Activated CD4-positive, alpha-beta T cell treated with anti-CD3 and anti-CD28 coated beads for 48 hours (primary cell): ENCODE results near the gene TAGLN.

Source experiments
- DNase-seq: peaks from one replicate; pipeline ENCODE4 v3.0.0-alpha.2; 2020

Gene TAGLN

DNA sequence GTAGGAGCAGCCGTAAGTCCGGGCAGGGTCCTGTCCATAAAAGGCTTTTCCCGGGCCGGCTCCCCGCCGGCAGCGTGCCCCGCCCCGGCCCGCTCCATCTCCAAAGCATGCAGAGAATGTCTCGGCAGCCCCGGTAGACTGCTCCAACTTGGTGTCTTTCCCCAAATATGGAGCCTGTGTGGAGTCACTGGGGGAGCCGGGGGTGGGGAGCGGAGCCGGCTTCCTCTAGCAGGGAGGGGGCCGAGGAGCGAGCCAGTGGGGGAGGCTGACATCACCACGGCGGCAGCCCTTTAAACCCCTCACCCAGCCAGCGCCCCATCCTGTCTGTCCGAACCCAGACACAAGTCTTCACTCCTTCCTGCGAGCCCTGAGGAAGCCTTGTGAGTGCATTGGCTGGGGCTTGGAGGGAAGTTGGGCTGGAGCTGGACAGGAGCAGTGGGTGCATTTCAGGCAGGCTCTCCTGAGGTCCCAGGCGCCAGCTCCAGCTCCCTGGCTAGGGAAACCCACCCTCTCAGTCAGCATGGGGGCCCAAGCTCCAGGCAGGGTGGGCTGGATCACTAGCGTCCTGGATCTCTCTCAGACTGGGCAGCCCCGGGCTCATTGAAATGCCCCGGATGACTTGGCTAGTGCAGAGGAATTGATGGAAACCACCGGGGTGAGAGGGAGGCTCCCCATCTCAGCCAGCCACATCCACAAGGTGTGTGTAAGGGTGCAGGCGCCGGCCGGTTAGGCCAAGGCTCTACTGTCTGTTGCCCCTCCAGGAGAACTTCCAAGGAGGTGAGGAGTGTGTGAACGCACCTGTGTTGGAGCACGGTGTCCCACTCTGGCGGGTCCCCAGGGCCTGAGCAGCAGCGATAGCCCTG, at the start of gene TAGLN:
TAGLN (plus strand) TSS at position 318 of the 863 bp plus-strand sequence. CDS start 3,644 bp downstream, outside the sequence.
- no peak for DNase-seq

DNA sequence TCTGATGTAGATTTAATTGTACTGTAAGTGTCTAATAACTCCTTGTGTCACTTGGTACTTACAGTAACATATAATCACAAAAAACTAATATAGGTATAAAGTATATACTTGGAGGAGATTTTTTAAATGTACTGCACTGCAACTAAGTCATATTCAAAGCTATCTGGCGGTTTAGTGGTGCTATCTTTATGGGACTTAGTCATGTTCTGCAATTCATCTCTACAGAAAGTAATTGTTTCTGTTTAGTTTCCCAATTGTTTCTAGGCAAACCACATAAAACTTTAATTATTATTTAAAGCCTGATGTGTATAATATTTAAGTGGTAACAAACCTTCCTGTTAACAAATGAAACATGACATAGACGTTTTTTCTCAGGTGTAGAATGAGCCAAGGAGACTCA, 47.1 kb upstream of the TAGLN start:
- no peak for DNase-seq

DNA sequence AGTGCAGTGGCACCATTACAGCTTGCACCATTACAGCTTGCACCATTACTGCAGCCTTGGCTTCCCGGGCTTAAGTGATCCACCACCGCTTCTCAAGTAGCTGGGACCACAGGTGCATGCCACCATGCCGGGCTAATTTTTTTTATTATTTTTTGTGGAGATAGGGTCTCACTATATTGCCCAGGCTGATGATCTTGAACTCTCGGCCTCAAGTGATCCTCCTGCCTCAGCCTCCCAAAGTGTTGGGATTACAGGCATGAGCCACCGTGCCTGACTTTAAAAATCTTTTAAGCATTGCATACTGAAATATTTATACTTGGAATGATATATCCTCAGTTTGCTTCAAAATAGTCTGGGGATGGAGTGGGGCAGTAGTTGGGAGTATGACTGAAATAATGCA, 44.7 kb upstream of the TAGLN start:
- DNase-seq: no peak

DNA sequence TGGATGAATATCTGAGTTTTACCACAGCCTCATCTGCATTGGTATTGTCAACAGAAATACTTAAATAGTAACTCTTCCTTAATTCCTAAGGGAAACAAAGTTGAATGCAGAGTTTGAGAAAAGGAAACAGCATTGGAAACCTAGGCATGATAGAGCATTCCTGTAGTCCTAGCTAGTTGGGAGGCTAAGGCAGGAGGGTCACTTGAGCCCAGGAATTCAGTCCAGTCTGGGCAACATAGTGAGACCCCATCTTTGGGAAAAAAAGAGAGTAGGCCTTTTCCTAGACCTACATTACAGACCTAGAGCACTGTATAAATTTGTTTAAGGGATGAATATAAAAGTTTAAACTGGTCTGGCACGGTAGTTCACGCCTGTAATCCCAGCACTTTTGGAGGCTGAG, 41.7 kb upstream of the TAGLN start:
- DNase-seq: no peak

DNA sequence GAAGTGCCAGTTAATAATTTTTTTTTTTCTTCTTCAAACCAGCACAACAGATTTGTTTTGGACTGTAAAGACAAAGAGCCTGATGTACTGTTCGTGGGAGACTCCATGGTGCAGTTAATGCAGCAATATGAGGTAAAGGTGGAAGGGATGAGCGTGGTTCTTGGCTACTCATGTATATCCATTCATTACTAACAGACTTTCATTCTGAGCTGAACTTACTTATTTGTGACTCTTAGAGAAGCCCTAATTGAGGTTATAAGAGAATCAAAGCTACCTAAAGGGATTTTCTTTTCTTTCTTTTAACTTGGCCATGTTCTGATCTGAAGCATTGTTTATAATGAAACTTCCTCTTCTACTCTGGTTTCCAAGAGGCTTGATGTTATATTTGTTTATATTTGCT, 39.3 kb upstream of the TAGLN start:
- DNase-seq: no peak

DNA sequence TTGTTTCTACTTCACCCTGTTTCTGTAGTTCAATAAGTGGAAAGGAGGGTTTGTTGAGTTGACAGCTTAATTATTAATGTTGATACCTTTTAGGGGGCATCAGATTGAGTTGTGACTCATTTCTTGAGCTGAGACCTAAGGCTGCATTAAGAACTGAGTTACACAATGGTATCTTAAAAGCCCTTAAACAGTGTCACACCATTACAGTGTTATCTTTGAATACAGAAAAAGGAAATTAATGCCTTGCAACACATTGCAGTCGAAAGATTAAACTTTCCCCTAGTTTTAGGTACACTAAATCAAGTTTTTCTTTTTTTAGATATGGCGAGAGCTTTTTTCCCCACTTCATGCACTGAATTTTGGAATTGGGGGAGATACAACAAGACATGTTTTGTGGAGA, 38.3 kb upstream of the TAGLN start:
- DNase-seq: no peak

DNA sequence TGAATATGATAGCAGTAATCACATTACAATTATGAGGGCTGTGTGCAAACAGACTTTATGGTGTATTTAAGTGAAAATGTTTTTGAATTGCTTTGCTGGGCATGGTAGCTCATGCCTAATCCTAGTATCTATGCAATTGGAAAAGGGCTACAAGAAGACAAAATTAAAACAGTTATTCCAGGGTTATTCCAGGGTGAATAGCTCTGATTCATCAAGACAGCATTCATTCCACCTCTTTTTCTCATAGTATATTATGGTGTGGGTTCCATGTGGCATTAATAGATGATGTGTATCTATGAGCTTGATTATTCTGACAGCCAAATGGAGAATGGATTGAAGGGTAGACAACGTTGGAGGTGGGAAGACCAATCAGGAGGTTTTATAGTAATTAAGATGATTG, 32.7 kb upstream of the TAGLN start:
- no peak for DNase-seq

DNA sequence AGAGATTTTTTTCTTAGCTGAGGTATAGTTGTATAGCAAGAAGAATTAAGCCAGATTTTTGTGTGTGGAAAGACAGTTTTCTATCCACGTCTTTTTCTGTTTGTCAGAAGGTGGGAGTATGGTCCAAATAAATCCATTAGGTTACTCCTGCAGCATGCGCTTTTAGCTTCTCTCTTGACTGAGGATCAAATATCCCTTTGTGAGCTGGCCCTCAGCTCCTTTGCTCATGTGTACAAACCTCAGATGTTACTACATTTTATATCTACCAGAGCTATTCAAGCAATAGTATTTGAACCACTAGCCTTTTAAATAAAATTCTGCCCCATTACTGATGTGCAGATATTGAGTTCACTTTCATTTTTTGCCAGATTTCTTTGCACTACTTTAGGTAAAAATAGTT, 29.4 kb upstream of the TAGLN start:
- no peak for DNase-seq

DNA sequence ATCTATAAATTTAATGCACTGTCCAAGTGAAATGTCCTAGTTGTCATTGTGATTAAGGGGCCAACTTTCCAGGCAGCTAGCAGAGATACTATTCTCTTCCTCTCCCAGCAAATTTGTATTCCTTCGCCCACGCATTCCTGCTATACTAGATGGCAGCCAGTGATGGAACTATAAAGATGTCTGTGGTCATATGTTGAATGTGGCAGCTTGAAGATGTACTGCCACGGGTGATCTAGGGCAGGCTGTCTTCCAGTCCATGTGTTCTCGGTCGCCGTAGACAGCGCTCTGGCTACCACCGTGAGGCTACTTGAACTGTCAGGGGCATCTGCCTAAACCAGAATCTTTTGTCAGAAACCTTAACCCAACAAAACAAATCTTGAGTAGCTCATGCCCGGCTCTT, 29.0 kb upstream of the TAGLN start:
- DNase-seq: no peak

DNA sequence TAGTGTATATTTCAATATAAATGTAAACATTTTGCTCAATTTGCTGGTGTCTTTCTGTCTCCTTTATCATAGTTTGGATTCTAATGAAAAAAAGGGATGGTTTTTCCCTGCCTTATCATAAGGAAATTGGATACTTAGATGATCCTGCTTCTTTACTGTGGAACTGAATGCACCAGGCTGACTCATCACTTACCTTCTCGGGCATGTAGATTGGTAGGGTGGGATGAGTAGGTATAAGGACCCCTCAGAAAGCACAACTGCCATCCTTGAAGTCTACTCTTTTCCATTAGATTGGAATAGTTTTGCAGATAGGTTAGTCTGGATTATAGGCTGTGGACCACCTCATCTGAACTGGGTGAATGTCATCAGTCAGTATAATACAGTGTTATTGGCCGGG, 28.2 kb upstream of the TAGLN start:
- no peak for DNase-seq

DNA sequence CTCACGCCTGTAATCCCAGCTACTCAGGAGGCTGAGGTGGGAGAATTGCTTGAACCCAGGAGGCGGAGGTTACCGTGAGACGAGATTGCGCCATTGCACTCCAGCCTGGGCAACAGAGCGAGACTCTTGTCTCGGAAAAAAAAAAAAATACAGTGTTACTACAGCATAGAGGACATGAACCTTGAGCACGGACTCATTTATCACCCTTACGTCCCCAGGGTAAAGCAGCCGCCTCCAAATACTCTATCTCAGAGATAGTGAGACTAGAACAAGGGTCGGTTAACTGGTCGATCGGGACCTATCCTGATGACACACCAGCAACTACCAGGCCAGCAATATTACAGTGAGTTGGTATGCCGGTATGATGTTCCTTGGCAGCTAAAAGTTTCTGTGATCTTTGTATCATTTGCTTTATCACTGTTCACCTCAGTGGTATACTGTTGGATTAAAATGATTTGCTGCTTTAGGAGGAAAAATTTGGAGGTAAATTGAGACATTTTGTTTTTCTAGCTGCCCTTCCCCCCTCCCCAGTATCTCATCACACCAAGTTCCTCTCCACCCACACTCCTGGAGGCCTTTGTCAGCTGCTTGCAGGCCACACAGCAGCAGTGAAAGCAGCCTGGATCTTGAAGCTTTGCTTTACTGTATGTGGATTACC, 27.6 kb upstream of the TAGLN start:
- DNase-seq: no peak

DNA sequence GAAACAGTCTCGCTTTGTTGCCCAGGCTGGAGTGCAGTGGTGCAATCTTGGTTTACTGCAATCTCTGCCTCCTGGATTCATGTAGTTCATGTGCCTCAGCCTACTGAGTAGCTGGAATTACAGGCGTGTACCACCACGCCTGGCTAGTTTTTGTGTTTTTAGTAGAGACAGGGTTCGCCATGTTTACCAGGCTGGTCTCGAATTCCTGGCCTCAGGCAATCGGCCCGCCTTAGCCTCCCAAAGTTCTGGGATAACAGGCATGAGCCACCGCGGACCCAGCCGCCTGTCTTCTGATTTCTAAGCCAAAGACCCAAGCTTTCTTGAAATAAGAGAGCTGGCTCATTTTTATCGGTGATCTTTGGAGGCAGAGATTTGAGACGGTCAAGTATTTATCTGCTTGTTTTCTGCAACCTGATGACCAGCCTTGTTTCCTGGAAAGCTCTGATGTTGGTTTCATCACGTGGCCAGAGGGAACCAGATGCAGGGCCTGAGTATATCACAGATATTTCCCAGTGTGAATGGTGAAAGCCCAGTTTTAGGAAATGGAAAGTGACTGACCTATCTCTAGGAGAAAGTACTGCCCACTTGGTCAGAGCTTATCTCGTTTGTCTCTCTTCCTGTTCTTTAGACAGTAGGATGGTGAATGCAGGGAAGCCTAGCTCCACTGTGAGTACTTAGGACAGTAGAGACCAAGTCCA, 26.3 kb upstream of the TAGLN start:
- no peak for DNase-seq

DNA sequence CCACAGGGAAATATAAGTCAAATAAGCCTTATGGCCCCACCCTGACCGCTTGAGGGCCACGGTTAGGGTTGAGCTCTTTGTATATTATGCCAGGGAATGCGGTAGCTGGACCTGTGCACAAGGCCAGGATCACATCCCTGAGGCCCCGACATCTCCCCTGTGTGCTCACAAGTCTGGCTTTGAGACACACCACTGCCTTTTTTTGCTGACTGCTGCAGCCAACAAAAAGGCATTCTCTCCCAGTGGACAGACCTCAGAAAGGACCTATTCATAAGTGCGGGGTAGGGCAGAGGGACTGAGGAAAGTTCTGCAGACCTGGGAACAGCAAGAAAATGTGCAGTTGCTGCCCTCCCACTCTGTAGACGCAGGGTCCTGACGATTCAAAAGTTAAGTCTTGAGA, 24.1 kb upstream of the TAGLN start:
- no peak for DNase-seq

DNA sequence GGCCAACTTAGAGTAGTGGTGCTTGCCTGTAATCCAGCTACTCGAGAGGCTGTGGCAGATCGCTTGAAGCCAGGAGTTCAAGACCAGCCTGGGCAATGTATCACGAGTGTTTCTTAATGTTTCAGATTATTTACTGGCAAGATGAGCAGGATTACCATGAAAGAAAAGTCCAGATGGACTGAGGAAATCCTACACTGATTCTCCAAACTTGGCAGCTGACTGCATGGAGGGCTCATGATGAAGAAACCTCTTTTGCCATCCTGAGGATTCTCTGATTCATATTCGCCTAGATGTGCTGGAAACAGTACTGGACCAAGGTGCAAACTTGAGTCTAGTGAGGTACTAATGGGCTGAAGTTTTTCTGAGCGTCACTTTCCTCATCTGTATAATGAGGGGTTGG, 23.4 kb upstream of the TAGLN start:
- no peak for DNase-seq

DNA sequence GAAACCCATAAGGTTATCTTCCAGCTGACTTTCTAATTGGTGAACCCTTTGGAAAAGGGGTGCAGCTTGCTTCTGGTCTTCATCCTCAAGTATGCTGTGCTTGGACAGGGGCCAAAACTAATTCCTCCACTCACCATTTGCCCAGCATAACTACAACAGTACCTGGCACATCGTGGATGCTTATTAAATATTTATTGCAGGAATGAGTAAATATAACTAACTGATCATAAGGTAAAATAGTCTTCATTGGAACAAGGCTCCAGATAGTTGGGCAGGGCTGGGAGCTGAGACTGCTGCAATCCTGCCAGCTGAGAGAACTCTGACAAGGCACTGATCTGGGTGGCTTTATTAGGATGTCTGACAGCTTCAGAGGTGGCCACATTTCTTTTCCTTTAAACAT, 23.0 kb upstream of the TAGLN start:
- DNase-seq: no peak

DNA sequence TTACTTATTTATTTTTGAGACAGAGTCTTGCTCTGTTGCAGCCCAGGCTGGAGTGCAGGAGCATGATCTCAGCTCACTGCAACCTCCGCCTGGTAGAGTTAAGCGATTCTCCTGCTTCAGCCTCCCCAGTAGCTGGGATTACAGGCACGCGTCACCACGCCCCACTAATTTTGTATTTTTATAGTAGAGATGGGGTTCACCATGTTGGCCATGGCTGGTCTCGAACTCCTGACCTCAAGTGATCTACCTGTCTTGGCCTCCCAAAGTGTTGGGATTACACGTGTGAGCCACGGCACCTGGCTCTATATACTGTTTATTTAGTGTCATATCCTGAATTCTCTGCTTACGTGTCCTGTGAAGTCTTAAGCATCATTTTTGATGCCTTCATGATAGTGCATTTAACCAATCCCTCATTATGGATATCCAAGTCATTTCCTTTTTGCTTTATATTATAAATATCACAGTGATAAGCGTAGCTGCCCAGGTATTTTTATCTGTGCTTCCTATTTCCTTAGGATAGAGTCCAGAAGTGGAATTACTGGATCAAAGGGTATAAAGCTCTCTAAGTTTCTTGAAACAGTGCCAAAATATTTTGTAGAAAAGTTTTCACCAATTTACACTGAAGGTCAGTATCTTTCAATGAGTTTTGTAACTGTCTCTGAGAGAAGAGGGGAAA, 21.5 kb upstream of the TAGLN start:
- no peak for DNase-seq

DNA sequence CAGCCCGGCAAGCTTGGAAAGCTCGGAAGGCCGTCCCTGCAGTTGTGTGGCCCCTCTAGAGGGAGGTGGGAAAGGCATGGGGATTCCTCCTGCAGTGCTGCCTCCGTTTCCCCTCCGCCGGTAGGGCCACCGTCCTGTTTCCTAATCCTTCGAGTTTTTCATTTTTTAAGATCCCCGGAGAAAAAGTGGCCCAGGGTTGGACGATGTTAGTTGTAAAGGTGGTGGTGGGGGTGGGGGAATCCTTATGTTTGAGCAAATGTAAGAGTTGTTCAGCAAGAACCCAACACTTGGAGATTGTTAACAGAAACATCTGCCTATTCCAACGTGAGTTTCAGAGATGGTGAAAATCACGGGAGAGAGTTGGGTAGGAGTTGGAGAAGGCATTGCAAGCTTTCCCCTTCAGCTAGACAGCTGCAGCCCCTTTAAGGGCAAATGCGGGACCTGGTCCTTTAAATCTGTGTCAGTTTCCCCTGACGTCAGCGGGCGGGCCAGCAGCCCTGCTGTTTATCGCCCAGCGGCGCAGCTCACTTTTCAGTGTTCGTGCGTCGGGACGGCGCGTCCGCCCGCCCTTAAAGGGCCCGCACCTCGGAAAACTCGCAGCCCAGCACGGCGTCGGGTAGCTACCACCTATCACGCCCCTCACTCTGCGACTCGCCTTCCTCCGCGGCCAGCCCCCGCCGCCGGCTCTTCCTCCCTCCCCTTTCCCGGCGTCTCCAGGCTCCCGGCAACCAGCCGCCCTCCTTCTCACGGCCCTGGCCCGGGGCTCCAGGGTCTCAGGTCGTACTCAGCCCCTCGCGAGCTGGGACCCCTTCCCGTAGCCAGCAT, 20.7 kb upstream of the TAGLN start, which contains the start of gene SIDT2:
SIDT2 (plus strand) TSS at position 534 of the 825 bp plus-strand sequence. CDS start 521 bp downstream, outside the sequence.
- DNase-seq: peak; percentile 93

DNA sequence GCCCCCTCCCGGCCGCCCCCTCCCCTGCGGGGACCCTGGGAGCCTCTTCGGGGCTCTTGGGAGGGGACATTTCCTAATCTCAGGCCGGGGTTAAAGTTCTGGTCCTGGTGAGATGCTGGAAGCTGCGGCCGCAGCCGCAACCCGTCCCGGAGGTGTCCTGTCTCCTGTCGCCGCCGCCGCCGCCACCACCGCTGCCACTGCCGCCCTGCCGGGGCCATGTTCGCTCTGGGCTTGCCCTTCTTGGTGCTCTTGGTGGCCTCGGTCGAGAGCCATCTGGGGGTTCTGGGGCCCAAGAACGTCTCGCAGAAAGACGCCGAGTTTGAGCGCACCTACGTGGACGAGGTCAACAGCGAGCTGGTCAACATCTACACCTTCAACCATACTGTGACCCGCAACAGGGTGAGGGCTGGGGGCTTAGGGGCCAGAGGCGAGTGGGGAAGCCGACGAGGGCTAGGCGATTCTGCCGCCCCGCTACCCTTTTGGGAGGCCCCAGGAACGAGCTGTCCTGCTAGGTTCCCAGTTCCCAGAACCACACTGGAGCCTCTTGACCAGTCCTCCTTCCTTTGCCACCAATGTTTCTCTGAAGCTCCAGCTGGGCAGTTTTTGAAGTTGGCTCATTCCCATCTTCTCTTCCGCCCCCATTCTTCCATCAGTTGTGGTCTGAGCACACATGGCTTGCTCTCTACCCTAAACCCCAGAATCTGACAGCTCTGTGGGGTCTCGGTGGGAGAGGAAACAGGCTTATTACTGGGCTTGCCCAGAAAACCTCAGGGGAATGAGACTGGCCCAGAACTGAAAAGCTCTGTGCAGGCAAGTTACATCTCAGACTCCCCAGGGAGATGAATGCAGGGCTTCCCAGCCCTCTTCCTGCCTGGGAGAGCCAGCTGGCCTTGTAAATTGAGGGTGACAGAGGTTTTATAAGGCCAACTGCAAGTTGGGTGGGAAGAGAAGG, 19.8 kb upstream of the TAGLN start:
- DNase-seq: peak; percentile 57

DNA sequence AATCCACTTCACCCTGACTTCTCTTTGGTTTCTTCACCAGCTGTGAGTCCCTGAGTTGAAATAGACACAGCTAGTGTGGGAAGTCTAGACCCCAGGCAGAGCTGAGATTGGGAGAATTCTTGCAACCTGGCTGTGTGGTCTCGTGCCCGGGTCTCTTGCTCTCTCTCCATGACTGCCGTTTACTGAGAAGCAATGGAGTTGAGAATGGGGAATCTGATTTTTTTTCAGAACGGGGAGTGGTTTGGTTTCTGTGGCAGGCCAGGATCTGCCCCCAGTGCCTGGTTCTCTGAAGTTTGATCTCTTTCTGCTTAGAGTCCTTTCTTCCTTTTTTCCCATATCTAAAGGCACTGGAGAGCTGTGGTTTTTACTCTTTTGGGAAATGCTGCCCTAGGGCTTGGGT, 19.1 kb upstream of the TAGLN start:
- no peak for DNase-seq

DNA sequence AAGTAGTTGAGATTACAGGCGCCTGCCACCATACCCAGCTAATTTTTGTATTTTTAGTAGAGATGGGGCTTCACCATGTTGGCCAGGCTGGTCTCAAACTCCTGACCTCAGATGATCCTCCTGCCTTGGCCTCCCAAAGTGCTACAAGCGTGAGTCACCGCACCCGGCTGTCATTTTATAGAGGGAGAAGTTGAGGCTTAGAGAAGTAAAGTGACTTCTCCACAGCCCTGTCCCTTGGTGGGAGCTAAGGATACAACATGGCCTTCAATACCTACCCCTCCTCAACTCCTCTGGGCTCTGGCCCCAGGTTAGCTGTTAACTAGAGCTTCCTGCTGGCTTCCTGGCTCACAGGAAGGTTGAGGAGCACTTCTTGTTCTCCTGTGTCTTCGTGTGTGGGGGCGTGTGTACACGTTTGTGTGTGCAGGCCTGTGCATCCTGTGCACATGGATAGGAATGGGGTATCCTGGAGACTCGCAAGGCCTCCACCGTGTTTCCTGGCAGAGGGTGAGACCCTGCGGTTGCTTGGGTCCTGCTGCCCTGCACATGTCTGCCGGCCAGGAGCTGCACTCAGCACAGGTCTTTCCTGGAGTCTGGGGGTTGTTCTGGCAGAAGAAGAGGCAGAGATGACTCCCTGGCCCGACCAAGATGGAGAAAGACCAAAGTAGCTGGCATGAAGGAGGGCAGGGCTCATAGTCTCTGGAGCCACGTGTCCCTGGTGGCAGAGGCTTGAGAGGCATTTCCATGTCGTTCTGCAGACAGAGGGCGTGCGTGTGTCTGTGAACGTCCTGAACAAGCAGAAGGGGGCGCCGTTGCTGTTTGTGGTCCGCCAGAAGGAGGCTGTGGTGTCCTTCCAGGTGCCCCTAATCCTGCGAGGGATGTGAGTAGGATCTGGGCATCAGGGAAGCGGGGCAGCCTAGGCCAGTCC, 18.2 kb upstream of the TAGLN start:
- peak; percentile 80 for DNase-seq
